ENCODE results near the gene CRELD1. TPM values are rescaled to one million over a fixed set of nuclear protein-coding genes. Genes with fewer than 3 reads are reported as not detected.

CRELD1 gene
- total RNA-seq, 1 experiment from 2014 or later, result 18.7 TPM

DNA sequence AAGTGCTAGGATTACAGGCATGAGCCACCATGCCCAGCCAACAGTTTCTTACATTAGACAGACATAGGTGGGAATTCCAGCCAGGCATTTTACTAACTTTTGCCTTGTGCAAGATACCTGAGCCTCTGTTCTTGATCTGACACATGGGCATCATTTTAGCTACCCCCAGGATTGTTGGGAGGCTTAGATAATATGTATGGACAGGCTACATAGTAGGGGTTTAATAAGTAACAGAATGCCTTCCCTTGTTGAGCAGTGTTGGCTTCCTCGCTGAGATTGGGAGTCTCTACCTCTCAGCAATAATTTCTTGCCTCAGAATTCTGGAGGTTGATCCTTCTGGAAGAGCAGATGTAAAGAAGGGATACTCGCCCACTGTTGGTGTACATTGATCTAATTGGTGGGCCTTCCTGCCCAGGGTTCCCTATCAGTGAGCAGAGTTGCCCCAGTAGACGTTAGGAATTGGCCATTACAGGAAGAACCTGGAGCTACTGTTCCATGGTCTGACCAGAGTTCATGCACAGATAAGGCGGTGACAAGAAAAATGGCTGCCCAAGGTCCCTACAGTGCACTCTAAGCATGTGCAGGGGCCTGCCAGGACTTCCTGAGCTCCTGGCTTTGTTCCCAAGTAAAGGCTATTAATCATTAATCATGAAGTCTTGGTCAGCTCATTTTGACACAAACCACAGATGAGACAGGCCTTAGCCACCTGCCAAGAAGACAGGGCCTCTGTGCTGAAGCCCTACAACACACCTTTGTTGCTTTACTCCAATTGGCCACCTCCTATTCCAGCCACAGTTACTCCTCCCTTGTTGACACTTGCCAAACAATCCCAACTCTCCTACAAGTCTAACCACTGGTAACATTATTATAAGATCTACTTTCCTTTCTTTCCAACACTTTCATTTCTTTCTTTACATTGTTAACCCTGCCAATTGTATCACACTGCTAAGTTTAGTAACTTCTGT is 35.9 kb upstream of the CRELD1 start:
- no peak overlapping the region for H3K9ac ChIP-seq (ENCODE audit: low read length)
- H3K36me3 ChIP-seq (ENCODE audit: control insufficient read depth in 1 of 2, insufficient read depth in 2 of 2, low read length in 2 of 2), result peaks cover 7 to 12% of the 10 kb centered on the region in 2 experiments; a peak in 3 of 4 replicates
- H3K79me2 ChIP-seq (ENCODE audit: insufficient read depth, low read length), result peaks cover 13% of the 10 kb centered on the region
- no peak overlapping the region for H3K27ac ChIP-seq (ENCODE audit: low read depth, low read length)
- ATAC-seq (peak; percentile 29), DNase-seq (ENCODE audit: low read depth, low spot score) (peak; percentile 56)
- ChIA-PET POLR2A (interaction anchor here (1.0 to 1.1 kb wide), 2 partner anchors 18 to 19 kb away, joined by 3 read pairs; partner anchors contain the start of genes CIDEC and IL17RC), CTCF (no interaction called here), RAD21 (ENCODE audit: low non-redundant PET in 1 of 2, low total read pairs in 2 of 2, uncharacterized antibody in 2 of 2, unreplicated experiment in 2 of 2) (no interaction called here)
- TF ChIP-seq RAD21 (IDR thresholded peaks at IDR 0.05; ENCODE audit: low read depth) (no peak), YY1 (IDR thresholded peaks at IDR 0.05; ENCODE audit: extremely low read depth, insufficient replicate concordance, low read depth, low read length) (peak; percentile 48), POLR2AphosphoS5 (IDR thresholded peaks at IDR 0.05; ENCODE audit: low read depth, low read length) (no peak), EGR1 (IDR thresholded peaks at IDR 0.05; ENCODE audit: low read depth) (no peak)
- TF ChIP-seq, protein P1, sequence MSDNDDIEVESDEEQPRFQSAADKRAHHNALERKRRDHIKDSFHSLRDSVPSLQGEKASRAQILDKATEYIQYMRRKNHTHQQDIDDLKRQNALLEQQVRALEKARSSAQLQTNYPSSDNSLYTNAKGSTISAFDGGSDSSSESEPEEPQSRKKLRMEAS (IDR thresholded peaks at IDR 0.05), result peak; percentile 57; the same call in 1 of the 2 replicates
- TF ChIP-seq, protein P2, sequence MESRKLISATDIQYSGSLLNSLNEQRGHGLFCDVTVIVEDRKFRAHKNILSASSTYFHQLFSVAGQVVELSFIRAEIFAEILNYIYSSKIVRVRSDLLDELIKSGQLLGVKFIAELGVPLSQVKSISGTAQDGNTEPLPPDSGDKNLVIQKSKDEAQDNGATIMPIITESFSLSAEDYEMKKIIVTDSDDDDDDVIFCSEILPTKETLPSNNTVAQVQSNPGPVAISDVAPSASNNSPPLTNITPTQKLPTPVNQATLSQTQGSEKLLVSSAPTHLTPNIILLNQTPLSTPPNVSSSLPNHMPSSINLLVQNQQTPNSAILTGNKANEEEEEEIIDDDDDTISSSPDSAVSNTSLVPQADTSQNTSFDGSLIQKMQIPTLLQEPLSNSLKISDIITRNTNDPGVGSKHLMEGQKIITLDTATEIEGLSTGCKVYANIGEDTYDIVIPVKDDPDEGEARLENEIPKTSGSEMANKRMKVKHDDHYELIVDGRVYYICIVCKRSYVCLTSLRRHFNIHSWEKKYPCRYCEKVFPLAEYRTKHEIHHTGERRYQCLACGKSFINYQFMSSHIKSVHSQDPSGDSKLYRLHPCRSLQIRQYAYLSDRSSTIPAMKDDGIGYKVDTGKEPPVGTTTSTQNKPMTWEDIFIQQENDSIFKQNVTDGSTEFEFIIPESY (IDR thresholded peaks at IDR 0.05; ENCODE audit: extremely low read depth, insufficient replicate concordance, low read length), result no peak
- no peaks in the 10 kb centered on the region for H3K9me3 ChIP-seq (ENCODE audit: control insufficient read depth in 1 of 2, insufficient read depth in 1 of 2, low read depth in 1 of 2, low read length in 2 of 2)
- no peaks in the 10 kb centered on the region for H4K20me1 ChIP-seq (ENCODE audit: insufficient read depth)
- peaks cover 10 to 42% of the 10 kb centered on the region in 2 experiments; a peak in 3 of 4 replicates for H3K4me1 ChIP-seq (ENCODE audit: control insufficient read depth in 1 of 2, insufficient read depth in 2 of 2, low read length in 2 of 2)
- H3K4me3 ChIP-seq (replicated peaks in 1 of 2; ENCODE audit: low read depth in 1 of 2, low read length in 2 of 2), result no peak overlapping the region
- H3K27me3 ChIP-seq (ENCODE audit: insufficient read depth, low read length), result no peaks in the 10 kb centered on the region
- H3K4me2 ChIP-seq (ENCODE audit: low read length), result peak overlapping the region; percentile 30; the same call in 1 of the 2 replicates
- H3K9me2 ChIP-seq (ENCODE audit: insufficient read depth), result no peaks in the 10 kb centered on the region
- intact Hi-C loops (cut with micrococcal nuclease), result no loop called here
- no peak overlapping the region for H2AFZ ChIP-seq (ENCODE audit: low read depth, low read length, poor library complexity, severe bottlenecking)
- no TSS peak for BruUV-seq (replicated peaks)

All from HCT116 (cell line).